Chondrocyte (in vitro differentiated cells): ENCODE data around the gene AGTR1. TPM values are rescaled to one million over a fixed set of nuclear protein-coding genes. Genes with fewer than 3 reads are reported as not detected.

ENCODE experiments used
- DNase-seq: peaks from one replicate; pipeline ENCODE4 v3.0.0; 2021; ENCODE audit warnings: mixed read lengths, low spot score
- H3K27ac Mint-ChIP-seq: one replicate; pipeline ENCODE4 v1.8.0; 2021; ENCODE audit warnings: mild to moderate bottlenecking, moderate library complexity, mixed read lengths; ENCODE audit not compliant: unreplicated experiment
- H3K27me3 Mint-ChIP-seq: 2 replicates; pipeline ENCODE4 v1.8.0; 2021; ENCODE audit warnings: low read depth, mixed read lengths
- H3K36me3 Mint-ChIP-seq: 2 replicates; pipeline ENCODE4 v1.8.0; 2021; ENCODE audit warnings: low read depth, mixed read lengths
- H3K4me1 Mint-ChIP-seq: 2 replicates; pipeline ENCODE4 v1.8.0; 2021; ENCODE audit warnings: low read depth, mild to moderate bottlenecking, mixed read lengths
- H3K4me3 Mint-ChIP-seq: one replicate; pipeline ENCODE4 v1.8.0; 2021; ENCODE audit warnings: mild to moderate bottlenecking, moderate library complexity, mixed read lengths; ENCODE audit not compliant: unreplicated experiment
- H3K9me3 Mint-ChIP-seq: 2 replicates; pipeline ENCODE4 v1.8.0; 2021; ENCODE audit warnings: low read depth, mixed read lengths
- long read RNA-seq: library from polyadenylated mRNA; stranded (forward); transcript quantifications from one replicate; pipeline ENCODE4 v2.0.0, GENCODE V29; 2021
- total RNA-seq: library from RNA; stranded (reverse); gene quantifications from 3 replicates; pipeline ENCODE4 v1.2.1, GENCODE V29; 2021
- TF ChIP-seq, protein P1 (sequence below): fragments of 200-600 bp; sonication (generic); IDR thresholded peaks from 2 replicates; pipeline ENCODE4 v1.5.0; 2021; ENCODE audit warnings: antibody characterized with exemption, mild to moderate bottlenecking, moderate library complexity

Gene AGTR1
- total RNA-seq, result 2.1 to 2.2 TPM (median 2.1 TPM) in 3 replicates
- long read RNA-seq, transcript AGTR1-201 (3 exons, 2,356 nt), result major isoform, 5 of 6 reads
- long read RNA-seq, partial matches to known transcripts, result 0 of 6 reads
- long read RNA-seq, other reads (novel, unspliced or antisense), result 0 of 6 reads

DNA sequence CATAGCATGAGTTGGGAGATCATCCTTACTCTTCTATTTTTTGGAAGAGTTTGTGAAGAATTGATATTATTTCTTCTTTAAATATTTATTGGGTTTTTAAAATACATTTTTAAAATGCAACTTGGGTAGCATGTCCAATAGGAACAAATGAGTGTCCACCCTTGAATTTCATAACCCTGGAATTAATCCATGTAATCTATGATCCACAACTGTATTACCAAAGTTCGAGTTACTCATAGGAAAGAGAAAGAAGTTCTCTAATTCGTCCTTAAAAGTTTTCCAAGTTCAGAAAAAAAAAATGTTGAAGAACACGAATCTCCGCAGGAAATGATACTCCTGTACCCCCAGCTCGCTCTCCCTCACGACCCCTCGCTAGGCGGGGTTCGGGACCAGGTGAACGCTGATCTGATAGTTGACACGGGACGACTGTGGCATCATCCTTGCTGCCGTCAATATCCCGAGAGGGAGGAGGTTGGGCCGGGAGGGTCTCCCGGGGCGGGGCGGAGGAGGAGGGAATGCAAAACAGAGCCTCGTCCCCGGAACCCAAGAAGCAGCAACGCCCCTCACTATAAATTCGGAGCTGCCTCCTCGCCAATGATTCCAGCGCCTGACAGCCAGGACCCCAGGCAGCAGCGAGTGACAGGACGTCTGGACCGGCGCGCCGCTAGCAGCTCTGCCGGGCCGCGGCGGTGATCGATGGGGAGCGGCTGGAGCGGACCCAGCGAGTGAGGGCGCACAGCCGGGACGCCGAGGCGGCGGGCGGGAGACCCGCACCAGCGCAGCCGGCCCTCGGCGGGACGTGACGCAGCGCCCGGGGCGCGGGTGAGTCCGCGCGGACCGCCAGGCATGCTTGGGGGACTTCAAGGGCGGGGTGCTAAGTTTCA is at the start of gene AGTR1:
TSS of gene AGTR1 (plus strand) at position 598 of the 884 bp plus-strand sequence. CDS start 43,133 bp downstream, outside the sequence.
- Mint-ChIP-seq H3K27me3 (no peaks in the 10 kb centered on the region), H3K36me3 (no peaks in the 10 kb centered on the region), H3K27ac (peak within 1 kb of the TSS; percentile 76), H3K9me3 (peaks cover under 1% of the 10 kb centered on the region), H3K4me3 (peak within 1 kb of the TSS; percentile 90), H3K4me1 (peaks cover 13% of the 10 kb centered on the region)
- no peak for DNase-seq
- TF ChIP-seq, protein P1, sequence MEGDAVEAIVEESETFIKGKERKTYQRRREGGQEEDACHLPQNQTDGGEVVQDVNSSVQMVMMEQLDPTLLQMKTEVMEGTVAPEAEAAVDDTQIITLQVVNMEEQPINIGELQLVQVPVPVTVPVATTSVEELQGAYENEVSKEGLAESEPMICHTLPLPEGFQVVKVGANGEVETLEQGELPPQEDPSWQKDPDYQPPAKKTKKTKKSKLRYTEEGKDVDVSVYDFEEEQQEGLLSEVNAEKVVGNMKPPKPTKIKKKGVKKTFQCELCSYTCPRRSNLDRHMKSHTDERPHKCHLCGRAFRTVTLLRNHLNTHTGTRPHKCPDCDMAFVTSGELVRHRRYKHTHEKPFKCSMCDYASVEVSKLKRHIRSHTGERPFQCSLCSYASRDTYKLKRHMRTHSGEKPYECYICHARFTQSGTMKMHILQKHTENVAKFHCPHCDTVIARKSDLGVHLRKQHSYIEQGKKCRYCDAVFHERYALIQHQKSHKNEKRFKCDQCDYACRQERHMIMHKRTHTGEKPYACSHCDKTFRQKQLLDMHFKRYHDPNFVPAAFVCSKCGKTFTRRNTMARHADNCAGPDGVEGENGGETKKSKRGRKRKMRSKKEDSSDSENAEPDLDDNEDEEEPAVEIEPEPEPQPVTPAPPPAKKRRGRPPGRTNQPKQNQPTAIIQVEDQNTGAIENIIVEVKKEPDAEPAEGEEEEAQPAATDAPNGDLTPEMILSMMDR, result no peak

DNA sequence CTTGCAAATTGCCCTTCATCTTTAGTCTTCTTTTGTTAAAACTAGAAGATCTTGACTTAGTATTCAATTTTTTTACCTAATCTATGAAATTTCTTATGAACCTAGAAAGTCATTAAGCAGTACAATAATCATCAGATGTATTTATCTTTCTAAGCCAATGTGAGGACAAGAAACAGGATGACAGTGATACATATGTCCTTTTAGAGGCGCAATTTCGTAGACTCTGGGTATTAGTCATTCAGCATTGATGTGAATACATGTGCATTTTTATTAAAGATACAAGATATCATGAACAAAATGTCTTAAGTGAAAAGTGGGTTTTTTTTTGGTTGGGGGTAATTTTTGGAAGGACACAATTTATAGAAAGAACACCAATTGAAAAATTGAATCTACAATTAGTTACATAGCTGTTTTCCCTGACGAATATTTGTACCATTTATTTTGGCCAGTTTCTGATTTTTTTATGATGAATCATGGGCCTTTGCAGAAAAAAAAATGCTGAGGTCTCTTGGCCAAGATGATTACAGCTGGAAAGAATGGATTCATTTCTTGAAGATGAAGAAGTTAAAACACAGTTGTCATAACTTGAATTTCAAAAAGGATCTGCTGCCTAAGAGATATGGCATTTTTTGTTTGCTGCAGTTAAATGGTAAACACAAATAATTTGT is 48.9 kb upstream of the AGTR1 start:
- Mint-ChIP-seq H3K27ac (peak overlapping the region; percentile 68), H3K4me1 (peaks cover 50% of the 10 kb centered on the region), H3K27me3 (no peaks in the 10 kb centered on the region), H3K9me3 (no peaks in the 10 kb centered on the region), H3K36me3 (no peaks in the 10 kb centered on the region), H3K4me3 (no peak overlapping the region)
- no peak for DNase-seq
- TF ChIP-seq, protein P1, result peak; percentile 53

DNA sequence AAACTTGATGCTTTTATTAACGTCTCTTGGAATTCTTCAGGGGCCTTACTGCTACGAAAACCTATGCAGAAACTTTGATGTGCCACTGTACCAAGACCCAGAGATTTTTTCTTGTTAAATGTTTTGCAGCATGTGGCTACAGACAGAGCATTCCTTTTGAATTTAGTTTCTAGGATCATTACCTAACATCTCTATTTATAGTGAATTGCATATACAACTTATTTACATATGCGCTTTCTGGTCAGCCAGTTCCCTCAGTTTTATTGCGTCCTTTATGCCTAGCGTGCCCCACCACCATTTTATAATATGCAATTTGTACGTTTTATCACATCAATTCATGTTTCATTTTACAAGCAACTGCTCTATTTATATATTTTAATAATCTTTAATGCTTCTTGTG is 46.2 kb upstream of the AGTR1 start:
- Mint-ChIP-seq H3K36me3 (no peaks in the 10 kb centered on the region), H3K27ac (no peak overlapping the region), H3K27me3 (no peaks in the 10 kb centered on the region), H3K4me1 (peaks cover 36% of the 10 kb centered on the region), H3K4me3 (no peak overlapping the region), H3K9me3 (peaks cover 2% of the 10 kb centered on the region)
- TF ChIP-seq, protein P1, result no peak
- DNase-seq, result no peak

DNA sequence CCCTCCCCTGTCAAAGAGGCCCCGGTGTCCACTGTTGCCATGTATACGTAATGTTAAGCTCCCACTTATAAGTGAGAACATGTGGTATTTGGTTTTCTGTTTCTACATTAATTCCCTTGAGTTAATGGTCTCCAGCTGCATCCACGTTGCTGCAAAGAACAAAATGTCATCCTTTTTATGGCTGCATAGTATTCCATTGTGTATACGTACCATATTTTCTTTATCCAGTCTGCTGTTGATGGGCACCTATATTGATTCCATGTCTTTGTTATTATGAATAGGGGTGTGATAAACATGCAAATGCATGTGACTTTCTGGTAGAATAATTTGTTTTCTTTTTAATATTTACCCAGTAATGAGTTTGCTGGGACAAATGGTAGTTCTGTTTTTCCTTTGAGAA is 43.3 kb upstream of the AGTR1 start:
- Mint-ChIP-seq H3K27ac (no peak overlapping the region), H3K9me3 (peaks cover 2% of the 10 kb centered on the region), H3K27me3 (no peaks in the 10 kb centered on the region), H3K4me1 (peaks cover 14% of the 10 kb centered on the region), H3K36me3 (no peaks in the 10 kb centered on the region), H3K4me3 (no peak overlapping the region)
- TF ChIP-seq, protein P1, result no peak
- no peak for DNase-seq

DNA sequence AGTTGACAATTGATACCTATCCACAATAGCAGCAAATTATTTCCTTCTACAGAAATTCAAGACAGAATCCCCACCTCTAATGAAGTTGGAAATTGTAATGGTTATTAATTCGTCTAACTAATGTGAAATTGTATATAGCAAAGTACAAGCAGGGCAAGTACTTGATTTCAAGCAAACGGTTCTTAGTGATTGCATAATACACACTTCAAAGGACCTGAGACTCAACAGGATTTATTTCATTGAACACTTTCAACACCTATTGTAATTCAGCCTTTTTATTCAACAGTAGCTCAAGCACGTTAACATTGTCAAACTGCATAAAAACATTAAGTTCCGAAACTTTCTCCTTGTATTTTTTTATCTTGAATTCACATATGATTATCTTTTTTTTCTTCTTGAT is 40.2 kb upstream of the AGTR1 start:
- TF ChIP-seq, protein P1, result no peak
- Mint-ChIP-seq H3K27ac (no peak overlapping the region), H3K27me3 (no peaks in the 10 kb centered on the region)

More for the DNA sequence above, 40.2 kb upstream of the AGTR1 start:
- Mint-ChIP-seq H3K4me3 (no peak overlapping the region), H3K4me1 (peaks cover 3% of the 10 kb centered on the region), H3K9me3 (peaks cover 2% of the 10 kb centered on the region), H3K36me3 (no peaks in the 10 kb centered on the region)
- DNase-seq, result no peak
